Measurements from ENCODE around the gene TOM1L2. TPM values are rescaled to one million over a fixed set of nuclear protein-coding genes. Genes with fewer than 3 reads are reported as not detected.
"Not testable (repeated sequence)": the region's sequence is repeated elsewhere in the genome, so short reads cannot be mapped to it uniquely, and the experiment has no call there.

TOM1L2 gene
- total and polyA plus RNA-seq, 12 donors, result 29.6 to 437 (median 67.7) TPM

- Histone ChIP-seq H3K27me3 (no peaks in the 10 kb centered on the region), H3K9me3 (replicated peaks in 1 of 3) (no peaks in the 10 kb centered on the region), H3K4me1 (replicated peaks in 1 of 2) (peaks cover 0 to 6% of the 10 kb centered on the region in 2 donors), H3K27ac (no peak overlapping the region), H3K36me3 (replicated peaks in 1 of 2) (no peaks in the 10 kb centered on the region), H3K4me3 (no peak overlapping the region)
- WGBS, 4 donors, result 93 to 100% (median 94%) methylated on average over 3 to 8 of the region's 8 CpGs; no CpG with 5 or more reads in 1 of the 4 donors
- intact Hi-C loops (cut with DNase I), result no loop called here
- TF ChIP-seq, protein P1, sequence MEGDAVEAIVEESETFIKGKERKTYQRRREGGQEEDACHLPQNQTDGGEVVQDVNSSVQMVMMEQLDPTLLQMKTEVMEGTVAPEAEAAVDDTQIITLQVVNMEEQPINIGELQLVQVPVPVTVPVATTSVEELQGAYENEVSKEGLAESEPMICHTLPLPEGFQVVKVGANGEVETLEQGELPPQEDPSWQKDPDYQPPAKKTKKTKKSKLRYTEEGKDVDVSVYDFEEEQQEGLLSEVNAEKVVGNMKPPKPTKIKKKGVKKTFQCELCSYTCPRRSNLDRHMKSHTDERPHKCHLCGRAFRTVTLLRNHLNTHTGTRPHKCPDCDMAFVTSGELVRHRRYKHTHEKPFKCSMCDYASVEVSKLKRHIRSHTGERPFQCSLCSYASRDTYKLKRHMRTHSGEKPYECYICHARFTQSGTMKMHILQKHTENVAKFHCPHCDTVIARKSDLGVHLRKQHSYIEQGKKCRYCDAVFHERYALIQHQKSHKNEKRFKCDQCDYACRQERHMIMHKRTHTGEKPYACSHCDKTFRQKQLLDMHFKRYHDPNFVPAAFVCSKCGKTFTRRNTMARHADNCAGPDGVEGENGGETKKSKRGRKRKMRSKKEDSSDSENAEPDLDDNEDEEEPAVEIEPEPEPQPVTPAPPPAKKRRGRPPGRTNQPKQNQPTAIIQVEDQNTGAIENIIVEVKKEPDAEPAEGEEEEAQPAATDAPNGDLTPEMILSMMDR (IDR thresholded peaks at IDR 0.05), result no peak
- no peak for TF ChIP-seq POLR2A (IDR thresholded peaks at IDR 0.05)
- DNase-seq, result no peak
These were observed 26.7 kb upstream of the TOM1L2 start for GRCh38 chr17:17998934-17999333.

DNA sequence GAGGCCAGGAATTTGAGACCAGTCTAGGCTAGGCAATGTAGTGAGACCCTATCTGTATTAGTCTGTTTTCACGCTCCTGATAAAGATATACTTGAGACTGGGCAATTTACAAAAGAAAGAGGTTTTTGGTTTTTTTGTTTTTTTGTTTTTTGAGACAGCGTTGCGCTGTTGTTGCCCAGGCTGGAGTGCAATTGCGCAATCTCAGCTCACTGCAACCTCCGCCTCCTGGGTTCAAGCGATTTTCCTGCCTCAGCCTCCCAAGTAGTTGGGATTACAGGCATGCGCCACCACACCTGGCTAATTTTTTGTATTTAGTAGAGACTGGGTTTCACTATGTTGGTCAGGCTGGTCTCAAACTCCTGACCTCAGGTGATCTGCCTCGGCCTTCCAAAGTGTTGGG, 23.7 kb upstream of the TOM1L2 start:
- H3K4me3 ChIP-seq; intact Hi-C loops (cut with DNase I); H3K27ac ChIP-seq; H3K27me3 ChIP-seq; DNase-seq; H3K9me3 ChIP-seq (replicated peaks in 1 of 3); H3K36me3 ChIP-seq (replicated peaks in 1 of 2): not testable (repeated sequence)
- peaks cover 0 to 11% of the 10 kb centered on the region in 2 donors for H3K4me1 ChIP-seq (replicated peaks in 1 of 2)
- 97 to 99% (median 98%) methylated on average over 8 of the region's 8 CpGs for WGBS, 4 donors

- WGBS, 4 donors, result 69 to 77% (median 72%) methylated on average over 5 to 18 of the region's 18 CpGs
- H3K27ac ChIP-seq, result peak overlapping the region in 1 of 5 donors; percentile 3
These were observed 22.3 kb upstream of the TOM1L2 start for GRCh38 chr17:17994271-17995069.

DNA sequence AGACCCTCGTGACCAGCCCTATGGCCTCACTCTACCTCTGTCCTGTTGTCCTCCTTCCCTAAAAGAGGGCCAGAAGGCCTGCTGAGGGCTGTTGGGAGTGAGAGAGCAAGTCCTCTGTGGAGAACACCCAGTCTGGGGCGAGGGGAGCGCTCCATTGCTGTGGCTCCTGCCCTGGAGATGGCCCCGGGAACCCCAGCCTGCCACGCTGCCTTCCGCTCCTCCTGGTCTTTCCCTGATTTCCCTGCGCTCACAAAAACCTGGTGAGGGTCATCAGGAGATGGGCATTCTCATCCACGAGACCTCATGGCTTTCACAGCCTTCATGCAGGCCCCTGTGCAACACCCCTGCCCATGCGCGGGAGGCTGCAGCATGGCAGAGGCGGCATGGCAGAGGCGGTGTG, 21.7 kb upstream of the TOM1L2 start:
- WGBS, 4 donors, result 93 to 97% (median 97%) methylated on average over 12 of the region's 12 CpGs
- DNase-seq, result no peak
- Histone ChIP-seq H3K4me3 (no peak overlapping the region), H3K36me3 (replicated peaks in 1 of 2) (no peaks in the 10 kb centered on the region), H3K27me3 (no peaks in the 10 kb centered on the region), H3K9me3 (replicated peaks in 1 of 3) (no peaks in the 10 kb centered on the region), H3K27ac (no peak overlapping the region), H3K4me1 (replicated peaks in 1 of 2) (peaks cover 0 to 27% of the 10 kb centered on the region in 2 donors)
- intact Hi-C loops (cut with DNase I), result no loop called here
- no peak for TF ChIP-seq POLR2A (IDR thresholded peaks at IDR 0.05)
- TF ChIP-seq, protein P1 (IDR thresholded peaks at IDR 0.05), result no peak

More at GRCh38 chr17:17994271-17995069, 22.3 kb upstream of the TOM1L2 start:
- intact Hi-C loops (cut with DNase I), result no loop called here
- Histone ChIP-seq H3K4me1 (replicated peaks in 1 of 2) (peaks cover 0 to 25% of the 10 kb centered on the region in 2 donors), H3K36me3 (replicated peaks in 1 of 2) (no peaks in the 10 kb centered on the region), H3K9me3 (replicated peaks in 1 of 3) (no peaks in the 10 kb centered on the region), H3K4me3 (no peak overlapping the region), H3K27me3 (no peaks in the 10 kb centered on the region)
- no peak for TF ChIP-seq POLR2A (IDR thresholded peaks at IDR 0.05)
- TF ChIP-seq, protein P1 (IDR thresholded peaks at IDR 0.05), result peak in 4 of 6 experiments; percentile 26 to 45 (median 40)
- DNase-seq, result peak in 6 of 7 donors; percentile 27 to 87 (median 36)

All from adrenal gland (tissue), 12 donors.